ENCODE data around the gene PINLYP.

DNA sequence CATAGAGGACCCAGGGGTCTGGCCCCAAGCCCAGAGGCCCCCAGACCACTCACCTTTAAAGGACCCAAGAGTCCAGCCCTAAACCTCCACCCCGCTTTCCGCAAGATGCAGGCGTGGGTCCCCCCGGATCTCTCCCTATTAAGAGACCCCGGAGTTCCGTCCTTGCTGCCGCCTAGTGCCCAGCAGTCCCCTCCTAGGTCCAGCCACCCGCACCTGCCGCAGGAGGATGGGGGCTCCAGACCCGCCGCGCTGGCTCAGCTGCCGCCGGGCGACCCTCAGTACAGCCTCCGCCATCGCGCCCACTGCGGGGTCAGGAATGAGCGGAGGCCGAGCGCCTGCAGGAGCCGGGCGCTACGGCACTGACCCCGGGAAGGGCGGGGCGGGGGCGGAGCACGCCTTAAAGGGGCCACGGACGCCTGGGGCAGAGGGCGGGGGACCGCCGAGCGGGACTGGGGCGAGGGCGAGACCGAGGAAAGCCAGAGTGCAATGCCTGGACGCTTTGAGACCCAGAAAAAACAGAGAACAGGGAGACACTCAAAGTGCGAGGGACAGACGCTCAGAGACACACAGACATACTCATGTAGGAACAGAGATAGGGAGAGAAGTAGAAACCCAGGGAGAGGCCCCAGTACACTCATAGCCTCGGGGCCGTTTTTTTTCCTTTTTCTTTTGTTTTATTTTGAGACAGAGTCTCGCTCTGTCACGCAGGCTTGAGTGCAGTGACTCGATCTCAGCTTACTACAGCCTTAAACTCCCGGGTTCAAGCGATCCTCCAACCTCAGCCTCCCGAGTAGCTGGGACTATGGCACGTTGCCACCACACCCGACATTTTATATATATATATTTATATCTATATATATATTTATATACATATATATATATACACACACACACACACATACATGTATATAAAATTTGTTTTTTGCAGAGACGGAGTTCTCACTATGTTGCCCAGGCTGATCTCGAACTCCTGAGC, 48.4 kb upstream of the PINLYP start, which contains the start of gene ETHE1:
- TF ChIP-seq, protein P1, sequence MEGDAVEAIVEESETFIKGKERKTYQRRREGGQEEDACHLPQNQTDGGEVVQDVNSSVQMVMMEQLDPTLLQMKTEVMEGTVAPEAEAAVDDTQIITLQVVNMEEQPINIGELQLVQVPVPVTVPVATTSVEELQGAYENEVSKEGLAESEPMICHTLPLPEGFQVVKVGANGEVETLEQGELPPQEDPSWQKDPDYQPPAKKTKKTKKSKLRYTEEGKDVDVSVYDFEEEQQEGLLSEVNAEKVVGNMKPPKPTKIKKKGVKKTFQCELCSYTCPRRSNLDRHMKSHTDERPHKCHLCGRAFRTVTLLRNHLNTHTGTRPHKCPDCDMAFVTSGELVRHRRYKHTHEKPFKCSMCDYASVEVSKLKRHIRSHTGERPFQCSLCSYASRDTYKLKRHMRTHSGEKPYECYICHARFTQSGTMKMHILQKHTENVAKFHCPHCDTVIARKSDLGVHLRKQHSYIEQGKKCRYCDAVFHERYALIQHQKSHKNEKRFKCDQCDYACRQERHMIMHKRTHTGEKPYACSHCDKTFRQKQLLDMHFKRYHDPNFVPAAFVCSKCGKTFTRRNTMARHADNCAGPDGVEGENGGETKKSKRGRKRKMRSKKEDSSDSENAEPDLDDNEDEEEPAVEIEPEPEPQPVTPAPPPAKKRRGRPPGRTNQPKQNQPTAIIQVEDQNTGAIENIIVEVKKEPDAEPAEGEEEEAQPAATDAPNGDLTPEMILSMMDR (conservative IDR thresholded peaks at IDR 0.05 in 1 of 2, IDR thresholded peaks at IDR 0.05 in 1 of 2; ENCODE audit: low read depth in 1 of 2, low read length in 2 of 2): no peak
- TF ChIP-seq EZH2 (IDR thresholded peaks at IDR 0.05; ENCODE audit: low read length, missing control alignments): no peak
